H9 (cell line): ENCODE measurements around the gene NGRN. TPM values are rescaled to one million over a fixed set of nuclear protein-coding genes. Genes with fewer than 3 reads are reported as not detected.

Source experiments
- DNase-seq: peaks from one replicate; pipeline ENCODE4 v3.0.0-alpha.2; 2017
- H2AFZ ChIP-seq: one replicate; pipeline ENCODE4 v1.6.1; 2013; ENCODE audit warnings: mild to moderate bottlenecking, low read length, control low read depth, moderate library complexity
- H2AK5ac ChIP-seq: 2 replicates; pipeline ENCODE4 v1.6.1; 2013; ENCODE audit warnings: low read length, control low read depth, mixed read lengths; ENCODE audit not compliant: insufficient read length
- H2BK120ac ChIP-seq: one replicate; pipeline ENCODE4 v1.6.1; 2013; ENCODE audit warnings: low read depth, mild to moderate bottlenecking, low read length, control low read depth, inconsistent platforms; ENCODE audit not compliant: poor library complexity, severe bottlenecking
- H2BK12ac ChIP-seq: 2 replicates; pipeline ENCODE4 v1.6.1; 2013; ENCODE audit warnings: low read length, control low read depth, mixed read lengths, low read depth; ENCODE audit not compliant: insufficient read length
- H2BK15ac ChIP-seq: 2 replicates; pipeline ENCODE4 v1.6.1; 2013; ENCODE audit warnings: low read depth, low read length, control low read depth
- H2BK20ac ChIP-seq: one replicate; pipeline ENCODE4 v1.6.1; 2013; ENCODE audit warnings: low read depth, mild to moderate bottlenecking, low read length, control low read depth, inconsistent platforms; ENCODE audit not compliant: poor library complexity, severe bottlenecking
- H2BK5ac ChIP-seq: 2 replicates; pipeline ENCODE4 v1.6.1; 2013; ENCODE audit warnings: low read length, control low read depth, mixed read lengths; ENCODE audit not compliant: insufficient read length
- H3K14ac ChIP-seq: 2 replicates; pipeline ENCODE4 v1.6.1; 2013; ENCODE audit warnings: low read length, control low read depth; ENCODE audit not compliant: insufficient read depth
- H3K18ac ChIP-seq: 2 replicates; pipeline ENCODE4 v1.6.1; 2013; ENCODE audit warnings: low read depth, mild to moderate bottlenecking, mixed read lengths, low read length, control low read depth; ENCODE audit not compliant: insufficient read length
- H3K23ac ChIP-seq: 2 replicates; pipeline ENCODE4 v1.6.1; 2013; ENCODE audit warnings: low read length, control low read depth, mixed read lengths, low read depth; ENCODE audit not compliant: insufficient read length
- H3K23me2 ChIP-seq: 2 replicates; pipeline ENCODE4 v1.6.1; 2013; ENCODE audit warnings: low read depth, mild to moderate bottlenecking, mixed read lengths, low read length, control low read depth; ENCODE audit not compliant: insufficient read length, poor library complexity, severe bottlenecking
- H3K27ac ChIP-seq: 2 replicates; pipeline ENCODE4 v1.5.1; 2013; ENCODE audit warnings: low read length, control low read depth, mixed read lengths, low read depth; ENCODE audit not compliant: insufficient read length
- H3K27me3 ChIP-seq: 2 replicates; pipeline ENCODE4 v1.6.1; 2013; ENCODE audit warnings: low read length, control low read depth, inconsistent platforms; ENCODE audit not compliant: insufficient read depth
- H3K4ac ChIP-seq: 2 replicates; pipeline ENCODE4 v1.6.1; 2013; ENCODE audit warnings: low read depth, mild to moderate bottlenecking, control low read depth, inconsistent platforms, low read length, moderate library complexity
- H3K4me1 ChIP-seq: 2 replicates; pipeline ENCODE4 v1.6.1; 2013; ENCODE audit warnings: low read length, control low read depth, inconsistent platforms; ENCODE audit not compliant: insufficient read depth
- H3K4me2 ChIP-seq: 2 replicates; pipeline ENCODE4 v1.6.1; 2013; ENCODE audit warnings: low read length, control low read depth, mixed read lengths; ENCODE audit not compliant: insufficient read length, insufficient read depth
- H3K56ac ChIP-seq: 2 replicates; pipeline ENCODE4 v1.6.1; 2013; ENCODE audit warnings: low read depth, mild to moderate bottlenecking, mixed read lengths, low read length, control low read depth; ENCODE audit not compliant: insufficient read length
- H3K79me1 ChIP-seq: 2 replicates; pipeline ENCODE4 v1.6.1; 2013; ENCODE audit warnings: low read depth, mild to moderate bottlenecking, moderate library complexity, low read length, control low read depth, inconsistent platforms; ENCODE audit not compliant: insufficient read depth, poor library complexity, severe bottlenecking
- H3K79me2 ChIP-seq: 2 replicates; pipeline ENCODE4 v1.6.1; 2013; ENCODE audit warnings: low read length, control low read depth, inconsistent platforms; ENCODE audit not compliant: insufficient read depth
- H3K9ac ChIP-seq: 2 replicates; pipeline ENCODE4 v1.6.1; 2013; ENCODE audit warnings: low read length, control low read depth, mixed read lengths; ENCODE audit not compliant: insufficient read length; ENCODE audit errors: extremely low read depth
- H3K9me3 ChIP-seq: one replicate; pipeline ENCODE4 v1.6.1; 2013; ENCODE audit warnings: low read depth, low read length, inconsistent platforms; ENCODE audit not compliant: control insufficient read depth
- H3T11ph ChIP-seq: one replicate; pipeline ENCODE4 v1.6.1; 2013; ENCODE audit warnings: mild to moderate bottlenecking, low read length, control low read depth, inconsistent platforms
- H4K20me1 ChIP-seq: one replicate; pipeline ENCODE4 v1.6.1; 2013; ENCODE audit not compliant: control insufficient read depth, insufficient read length, insufficient read depth
- H4K5ac ChIP-seq: 2 replicates; pipeline ENCODE4 v1.6.1; 2013; ENCODE audit warnings: low read depth, mild to moderate bottlenecking, mixed read lengths, low read length, control low read depth; ENCODE audit not compliant: insufficient read length
- H4K8ac ChIP-seq: replicated peaks from 2 replicates; pipeline ENCODE4 v1.6.1; 2013; ENCODE audit warnings: low read length, control low read depth, mixed read lengths, low read depth; ENCODE audit not compliant: insufficient read length
- H4K91ac ChIP-seq: 2 replicates; pipeline ENCODE4 v1.6.1; 2013; ENCODE audit warnings: low read depth, mild to moderate bottlenecking, moderate library complexity, mixed read lengths, low read length, control low read depth; ENCODE audit not compliant: insufficient read length
- H3K27ac Mint-ChIP-seq, 3 experiments: 2 replicates in 2 of 3; 3 replicates in 1 of 3; pipeline ENCODE4 v1.8.0; 2020 to 2021; ENCODE audit warnings: mixed read lengths in 3 of 3, mild to moderate bottlenecking in 1 of 3, moderate library complexity in 1 of 3
- H3K27me3 Mint-ChIP-seq: 2 replicates; pipeline ENCODE4 v1.8.0; 2021; ENCODE audit warnings: low read depth, mild to moderate bottlenecking, moderate library complexity, mixed read lengths
- H3K36me3 Mint-ChIP-seq, 3 experiments: 2 replicates in 2 of 3; 3 replicates in 1 of 3; pipeline ENCODE4 v1.8.0; 2020 to 2021; ENCODE audit warnings: low read depth in 3 of 3, mixed read lengths in 3 of 3; ENCODE audit not compliant: insufficient read depth in 1 of 3
- H3K4me1 Mint-ChIP-seq, 2 experiments: 2 replicates each; pipeline ENCODE4 v1.8.0; 2020; ENCODE audit warnings: mixed read lengths in 2 of 2
- H3K4me3 Mint-ChIP-seq, 2 experiments: 2 replicates in 1 of 2; 3 replicates in 1 of 2; pipeline ENCODE4 v1.8.0; 2020 to 2021; ENCODE audit warnings: mild to moderate bottlenecking in 2 of 2, mixed read lengths in 2 of 2, moderate library complexity in 1 of 2
- H3K9me3 Mint-ChIP-seq, 2 experiments: 2 replicates in 1 of 2; 3 replicates in 1 of 2; pipeline ENCODE4 v1.8.0; 2020; ENCODE audit warnings: mild to moderate bottlenecking in 2 of 2, mixed read lengths in 2 of 2, moderate library complexity in 1 of 2
- WGBS: extraction: QIAGEN DNeasy Blood & Tissue Kit; methylation state at CpG from one replicate; pipeline ENCODE4 v1.1.7; 2013; ENCODE audit warnings: missing lambda C conversion rate, low lambda C conversion rate, mixed read lengths; ENCODE audit not compliant: insufficient read length; ENCODE audit errors: extremely low coverage; 5-methylcytosine and 5-hydroxymethylcytosine counted together
- total RNA-seq: library from RNA; stranded (reverse); gene quantifications from 2 replicates; pipeline ENCODE4 v1.2.1, GENCODE V29; 2021
- TF ChIP-seq, protein P1 (sequence below): fragments of 200-600 bp; sonication (generic); conservative IDR thresholded peaks from 3 replicates; pipeline ENCODE4 v1.8.0; 2021; ENCODE audit warnings: antibody characterized with exemption, mild to moderate bottlenecking

Gene NGRN
- total RNA-seq, 1 experiment from 2014 or later, result 79.2 TPM

GRCh38 chr15:90233387-90234095, 31.9 kb upstream of the NGRN start, which contains the start of gene CIB1:
CIB1 (minus strand) TSS chr15:90233941; CDS start chr15:90233885, 56 bp downstream.
- Histone ChIP-seq H3K18ac (no peak within 1 kb of the TSS), H3K23me2 (peaks cover 12% of the 10 kb centered on the region), H3T11ph (no peak within 1 kb of the TSS), H3K27ac (no peak within 1 kb of the TSS), H3K4ac (no peak within 1 kb of the TSS), H3K23ac (no peak within 1 kb of the TSS), H3K4me1 (no peaks in the 10 kb centered on the region; the same call in 1 of the 2 replicates), H3K14ac (no peak within 1 kb of the TSS; the same call in 1 of the 2 replicates), H3K79me1 (no peaks in the 10 kb centered on the region), H2AK5ac (no peak within 1 kb of the TSS), H3K4me2 (peak within 1 kb of the TSS; percentile 96), H3K27me3 (no peaks in the 10 kb centered on the region), H3K56ac (no peak within 1 kb of the TSS), H3K9me3 (no peaks in the 10 kb centered on the region), H2BK5ac (no peak within 1 kb of the TSS), H3K79me2 (no peaks in the 10 kb centered on the region), H2BK20ac (no peak within 1 kb of the TSS), H4K91ac (no peak within 1 kb of the TSS), H2BK12ac (no peak within 1 kb of the TSS), H2AFZ (peak within 1 kb of the TSS; percentile 72), H3K9ac (peak within 1 kb of the TSS; percentile 38), H2BK15ac (no peak within 1 kb of the TSS), H4K20me1 (no peaks in the 10 kb centered on the region), H2BK120ac (no peak within 1 kb of the TSS), H4K5ac (no peak within 1 kb of the TSS), H4K8ac (no peak within 1 kb of the TSS)
- H3K4me3 Mint-ChIP-seq, result peak within 1 kb of the TSS; percentile 76 to 81
- peaks cover 1% of the 10 kb centered on the region; the same call in 1 of the 2 replicates for H3K27me3 Mint-ChIP-seq
- DNase-seq, result peak; percentile 97
- WGBS, result no CpG with 5 or more reads among the region's 63 CpGs
- TF ChIP-seq, protein P1, sequence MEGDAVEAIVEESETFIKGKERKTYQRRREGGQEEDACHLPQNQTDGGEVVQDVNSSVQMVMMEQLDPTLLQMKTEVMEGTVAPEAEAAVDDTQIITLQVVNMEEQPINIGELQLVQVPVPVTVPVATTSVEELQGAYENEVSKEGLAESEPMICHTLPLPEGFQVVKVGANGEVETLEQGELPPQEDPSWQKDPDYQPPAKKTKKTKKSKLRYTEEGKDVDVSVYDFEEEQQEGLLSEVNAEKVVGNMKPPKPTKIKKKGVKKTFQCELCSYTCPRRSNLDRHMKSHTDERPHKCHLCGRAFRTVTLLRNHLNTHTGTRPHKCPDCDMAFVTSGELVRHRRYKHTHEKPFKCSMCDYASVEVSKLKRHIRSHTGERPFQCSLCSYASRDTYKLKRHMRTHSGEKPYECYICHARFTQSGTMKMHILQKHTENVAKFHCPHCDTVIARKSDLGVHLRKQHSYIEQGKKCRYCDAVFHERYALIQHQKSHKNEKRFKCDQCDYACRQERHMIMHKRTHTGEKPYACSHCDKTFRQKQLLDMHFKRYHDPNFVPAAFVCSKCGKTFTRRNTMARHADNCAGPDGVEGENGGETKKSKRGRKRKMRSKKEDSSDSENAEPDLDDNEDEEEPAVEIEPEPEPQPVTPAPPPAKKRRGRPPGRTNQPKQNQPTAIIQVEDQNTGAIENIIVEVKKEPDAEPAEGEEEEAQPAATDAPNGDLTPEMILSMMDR, result no peak; the same call in 2 of the 3 replicates
- no peaks in the 10 kb centered on the region for H3K9me3 Mint-ChIP-seq
- peaks cover 15 to 16% of the 10 kb centered on the region in 2 experiments for H3K4me1 Mint-ChIP-seq
- H3K36me3 Mint-ChIP-seq, result peaks cover 17 to 32% (median 26%) of the 10 kb centered on the region in 3 experiments
- H3K27ac Mint-ChIP-seq, result peak within 1 kb of the TSS in 1 of 3 experiments; percentile 83; a peak in 1 of 7 replicates
